Stimulated activated CD8-positive, alpha-beta memory T cell treated with anti-CD3 and anti-CD28 coated beads, Interleukin-15, amount 100 ng/mL, for 1 hour (primary cell): ENCODE results near the gene PGS1.

Experiments used
- DNase-seq: peaks from one replicate; pipeline ENCODE4 v3.0.0-alpha.2; 2020; ENCODE audit warnings: low read depth

The PGS1 gene

GRCh38 chr17:78364436-78365281, 13.8 kb upstream of the PGS1 start:
- DNase-seq: no peak

GRCh38 chr17:78365561-78366108, 12.8 kb upstream of the PGS1 start:
- DNase-seq: no peak

GRCh38 chr17:78366109-78366848, 12.2 kb upstream of the PGS1 start:
- no peak for DNase-seq

- DNase-seq: no peak
Observed at GRCh38 chr17:78367193-78367592, 11.3 kb upstream of the PGS1 start.

- no peak for DNase-seq
Observed at GRCh38 chr17:78368348-78368747, 10.1 kb upstream of the PGS1 start.

- no peak for DNase-seq
Observed at GRCh38 chr17:78368854-78369495, 9.5 kb upstream of the PGS1 start.

- no peak for DNase-seq
Observed at GRCh38 chr17:78369791-78370381, 8.6 kb upstream of the PGS1 start.

- no peak for DNase-seq
Observed at GRCh38 chr17:78371056-78371455, 7.4 kb upstream of the PGS1 start.

GRCh38 chr17:78372841-78373240, 5.6 kb upstream of the PGS1 start:
- DNase-seq: no peak

- no peak for DNase-seq
Observed at GRCh38 chr17:78374189-78374588, 4.3 kb upstream of the PGS1 start.

- DNase-seq: no peak
Observed at GRCh38 chr17:78374631-78375274, 3.7 kb upstream of the PGS1 start.

- DNase-seq: no peak
Observed at GRCh38 chr17:78375401-78376151, 2.9 kb upstream of the PGS1 start.

- no peak for DNase-seq
Observed at GRCh38 chr17:78376161-78376560, 2.3 kb upstream of the PGS1 start.

- no peak for DNase-seq
Observed at GRCh38 chr17:78377858-78378224, 608 bp upstream of the PGS1 start.

GRCh38 chr17:78379131-78379491, 662 bp downstream of the PGS1 start:
- DNase-seq: no peak

GRCh38 chr17:78380370-78380769, 1.9 kb downstream of the PGS1 start:
- no peak for DNase-seq

GRCh38 chr17:78381601-78382232, 3.3 kb downstream of the PGS1 start:
- DNase-seq: no peak

GRCh38 chr17:78383725-78384471, 5.4 kb downstream of the PGS1 start:
- no peak for DNase-seq

GRCh38 chr17:78384479-78385175, 6.2 kb downstream of the PGS1 start:
- DNase-seq: no peak
